ENCODE measurements around the gene RCSD1.

RCSD1 gene

DNA sequence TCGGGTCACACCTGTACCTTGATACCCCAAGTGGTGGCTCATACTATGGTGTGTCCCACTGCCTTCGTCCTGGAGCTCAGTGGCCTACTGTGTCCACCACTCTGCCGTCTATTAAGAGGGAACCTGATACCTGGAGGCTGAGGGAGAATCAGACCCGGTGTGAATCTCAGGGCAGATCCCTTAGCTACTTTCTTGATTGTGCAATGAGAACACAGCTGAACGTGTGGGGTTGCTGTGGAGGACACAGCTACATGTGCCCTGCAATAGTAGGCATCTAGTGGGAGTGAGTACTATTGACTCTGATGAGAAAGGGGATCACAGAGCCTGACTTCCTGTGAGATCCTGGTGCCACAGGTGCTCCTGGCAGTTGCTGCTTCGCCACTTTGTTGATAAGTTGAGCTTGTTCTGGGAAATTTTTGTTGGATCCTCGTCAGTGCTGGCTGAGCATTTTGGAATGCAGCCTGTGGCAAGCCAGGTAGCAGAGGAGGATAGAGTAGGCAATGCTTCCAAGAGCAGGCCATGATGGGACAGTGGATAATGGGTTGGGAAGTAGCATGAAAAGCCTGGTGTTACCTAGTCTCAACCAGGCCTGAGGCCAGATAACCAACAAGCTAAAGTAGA, 63.5 kb downstream of the RCSD1 start:
- no peaks in the 10 kb centered on the region for H3K27me3 ChIP-seq
- no peak overlapping the region for H3K4me3 ChIP-seq
- no peaks in the 10 kb centered on the region for H3K9me3 ChIP-seq
- H3K4me2 ChIP-seq: no peak overlapping the region
- TF ChIP-seq Cebpa-rat (IDR thresholded peaks at IDR 0.05): no peak
- peaks cover 100% of the 10 kb centered on the region for H4K20me1 ChIP-seq
- no peak overlapping the region for H3K27ac ChIP-seq
- no peak overlapping the region for H3K9ac ChIP-seq
- no peaks in the 10 kb centered on the region for H3K4me1 ChIP-seq
- peaks cover 100% of the 10 kb centered on the region for H3K36me3 ChIP-seq

GRCh38 chr1:167694691-167695090, 64.7 kb downstream of the RCSD1 start:
- peaks cover 100% of the 10 kb centered on the region for H3K36me3 ChIP-seq
- no peak overlapping the region for H3K27ac ChIP-seq
- no peak overlapping the region for H3K9ac ChIP-seq
- no peak overlapping the region for H3K4me2 ChIP-seq
- H3K9me3 ChIP-seq: no peaks in the 10 kb centered on the region
- H3K4me3 ChIP-seq: no peak overlapping the region
- peaks cover 100% of the 10 kb centered on the region for H4K20me1 ChIP-seq
- no peaks in the 10 kb centered on the region for H3K27me3 ChIP-seq
- no peak for TF ChIP-seq Cebpa-rat (IDR thresholded peaks at IDR 0.05)
- H3K4me1 ChIP-seq: no peaks in the 10 kb centered on the region

GRCh38 chr1:167695147-167695546, 65.1 kb downstream of the RCSD1 start:
- Histone ChIP-seq H3K4me3 (no peak overlapping the region), H3K9me3 (no peaks in the 10 kb centered on the region), H3K27me3 (no peaks in the 10 kb centered on the region), H3K9ac (no peak overlapping the region), H3K27ac (no peak overlapping the region), H4K20me1 (peaks cover 100% of the 10 kb centered on the region), H3K4me1 (no peaks in the 10 kb centered on the region), H3K4me2 (no peak overlapping the region), H3K36me3 (peaks cover 100% of the 10 kb centered on the region)
- TF ChIP-seq Cebpa-rat (IDR thresholded peaks at IDR 0.05): no peak

- no peak overlapping the region for H3K4me3 ChIP-seq
- no peaks in the 10 kb centered on the region for H3K4me1 ChIP-seq
- H3K36me3 ChIP-seq: peaks cover 100% of the 10 kb centered on the region
- H3K9ac ChIP-seq: no peak overlapping the region
- H3K27ac ChIP-seq: no peak overlapping the region
- no peaks in the 10 kb centered on the region for H3K9me3 ChIP-seq
- no peak for TF ChIP-seq Cebpa-rat (IDR thresholded peaks at IDR 0.05)
- H3K27me3 ChIP-seq: no peaks in the 10 kb centered on the region
- no peak overlapping the region for H3K4me2 ChIP-seq
- H4K20me1 ChIP-seq: peaks cover 100% of the 10 kb centered on the region
Observed at GRCh38 chr1:167695756-167696561, 65.9 kb downstream of the RCSD1 start.

DNA sequence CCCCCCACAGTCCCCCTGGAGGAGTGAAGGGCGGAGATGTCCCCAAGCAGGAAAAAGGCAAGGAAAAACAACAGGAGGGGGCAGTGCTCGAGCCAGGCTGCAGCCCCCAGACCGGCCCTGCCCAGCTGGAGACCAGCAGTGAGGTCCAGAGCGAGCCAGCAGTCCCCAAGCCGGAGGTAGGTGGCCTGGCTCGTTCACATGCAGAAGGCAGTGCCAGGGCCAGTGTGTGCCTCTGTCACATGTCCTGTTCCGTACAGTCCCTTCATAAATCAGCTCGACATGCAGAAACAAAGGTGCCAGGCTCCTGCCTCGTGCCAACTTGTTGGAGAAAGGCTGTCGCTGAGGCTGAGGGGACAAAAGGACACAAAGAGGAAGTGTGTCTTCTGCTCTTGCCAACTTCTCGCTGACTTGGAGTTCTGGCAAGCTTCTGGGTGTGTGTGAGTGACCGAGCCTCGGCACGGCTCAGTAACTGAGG, 67.7 kb downstream of the RCSD1 start:
- no peak for TF ChIP-seq Cebpa-rat (IDR thresholded peaks at IDR 0.05)
- Histone ChIP-seq H3K9me3 (no peaks in the 10 kb centered on the region), H3K36me3 (peaks cover 100% of the 10 kb centered on the region)

DNA sequence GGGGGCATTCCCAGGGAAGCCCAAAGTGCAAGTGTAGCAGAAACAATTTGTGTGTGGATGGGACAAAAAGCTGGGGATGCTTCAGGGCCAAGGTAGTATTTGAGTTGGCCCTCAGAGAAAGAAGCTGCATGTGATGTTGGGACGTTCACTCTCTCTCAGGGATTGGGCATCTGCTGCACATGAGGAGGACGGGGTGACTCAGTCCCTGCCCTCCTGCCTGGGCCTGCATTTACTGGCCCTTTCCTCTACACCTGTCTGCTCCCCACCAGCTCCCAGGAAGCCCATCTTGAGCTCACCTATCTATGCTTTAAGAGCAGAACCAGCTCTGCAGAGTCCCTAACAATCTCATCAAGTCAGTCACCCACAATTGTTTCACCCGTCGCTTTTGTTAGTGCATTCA, 68.3 kb downstream of the RCSD1 start:
- Histone ChIP-seq H3K36me3 (peaks cover 100% of the 10 kb centered on the region), H3K27ac (no peak overlapping the region), H3K4me1 (no peaks in the 10 kb centered on the region), H3K4me2 (no peak overlapping the region), H3K9ac (no peak overlapping the region), H3K4me3 (no peak overlapping the region), H3K27me3 (0 out of 2 replicates have a peak, but pooled peaks cover 3% of the 10 kb centered on the region), H3K9me3 (no peaks in the 10 kb centered on the region), H4K20me1 (peaks cover 100% of the 10 kb centered on the region)
- TF ChIP-seq Cebpa-rat (IDR thresholded peaks at IDR 0.05): no peak

More for the DNA sequence above, 67.7 kb downstream of the RCSD1 start:
- H3K9ac ChIP-seq: no peak overlapping the region
- peaks cover 100% of the 10 kb centered on the region for H4K20me1 ChIP-seq
- no peak overlapping the region for H3K27ac ChIP-seq
- no peaks in the 10 kb centered on the region for H3K4me1 ChIP-seq
- H3K27me3 ChIP-seq: 0 out of 2 replicates have a peak, but pooled peaks cover 3% of the 10 kb centered on the region
- H3K4me3 ChIP-seq: no peak overlapping the region
- H3K4me2 ChIP-seq: no peak overlapping the region

DNA sequence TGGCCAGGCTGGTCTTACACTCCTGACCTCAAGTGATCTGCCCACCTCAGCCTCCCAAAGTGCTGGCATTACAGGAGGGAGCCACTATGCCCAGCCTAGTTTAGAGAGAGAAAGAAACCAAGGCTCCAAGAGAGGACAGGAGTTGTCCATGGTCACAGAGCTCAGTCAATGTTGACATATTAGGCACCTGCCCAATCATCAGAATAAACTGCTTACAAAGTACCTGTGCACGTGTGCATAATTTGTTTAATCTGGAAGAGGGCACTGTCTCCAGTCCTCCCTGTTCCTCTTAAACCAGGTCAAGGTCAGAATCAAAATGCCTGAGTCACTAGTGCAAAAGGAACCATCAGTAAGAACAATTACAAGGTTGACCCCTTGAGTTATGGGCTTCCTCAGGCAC, 71.5 kb downstream of the RCSD1 start:
- peaks cover 100% of the 10 kb centered on the region for H4K20me1 ChIP-seq
- no peak overlapping the region for H3K27ac ChIP-seq
- H3K9me3 ChIP-seq: no peaks in the 10 kb centered on the region
- 0 out of 2 replicates have a peak, but pooled peaks cover 7% of the 10 kb centered on the region for H3K4me1 ChIP-seq
- no peak overlapping the region for H3K4me3 ChIP-seq
- no peak for TF ChIP-seq Cebpa-rat (IDR thresholded peaks at IDR 0.05)
- peaks cover 8% of the 10 kb centered on the region; the same call in 1 of the 2 replicates for H3K27me3 ChIP-seq
- H3K4me2 ChIP-seq: no peak overlapping the region
- H3K9ac ChIP-seq: no peak overlapping the region
- H3K36me3 ChIP-seq: peaks cover 100% of the 10 kb centered on the region

GRCh38 chr1:167703557-167703956, 73.5 kb downstream of the RCSD1 start:
- peaks cover 17% of the 10 kb centered on the region for H3K4me1 ChIP-seq

GRCh38 chr1:167704715-167705114, 74.7 kb downstream of the RCSD1 start:
- Histone ChIP-seq H3K9me3 (no peaks in the 10 kb centered on the region), H3K4me1 (peaks cover 26% of the 10 kb centered on the region), H4K20me1 (peaks cover 100% of the 10 kb centered on the region), H3K9ac (no peak overlapping the region), H3K4me3 (no peak overlapping the region), H3K36me3 (peaks cover 76% of the 10 kb centered on the region), H3K4me2 (no peak overlapping the region), H3K27me3 (peaks cover 17% of the 10 kb centered on the region), H3K27ac (no peak overlapping the region)
- TF ChIP-seq Cebpa-rat (IDR thresholded peaks at IDR 0.05): no peak

More at GRCh38 chr1:167703557-167703956, 73.5 kb downstream of the RCSD1 start:
- Histone ChIP-seq H3K27me3 (peaks cover 11% of the 10 kb centered on the region; the same call in 1 of the 2 replicates), H3K27ac (no peak overlapping the region), H3K4me3 (no peak overlapping the region), H3K36me3 (peaks cover 87% of the 10 kb centered on the region), H3K9me3 (no peaks in the 10 kb centered on the region), H3K9ac (no peak overlapping the region), H4K20me1 (peaks cover 100% of the 10 kb centered on the region), H3K4me2 (no peak overlapping the region)
- no peak for TF ChIP-seq Cebpa-rat (IDR thresholded peaks at IDR 0.05)

DNA sequence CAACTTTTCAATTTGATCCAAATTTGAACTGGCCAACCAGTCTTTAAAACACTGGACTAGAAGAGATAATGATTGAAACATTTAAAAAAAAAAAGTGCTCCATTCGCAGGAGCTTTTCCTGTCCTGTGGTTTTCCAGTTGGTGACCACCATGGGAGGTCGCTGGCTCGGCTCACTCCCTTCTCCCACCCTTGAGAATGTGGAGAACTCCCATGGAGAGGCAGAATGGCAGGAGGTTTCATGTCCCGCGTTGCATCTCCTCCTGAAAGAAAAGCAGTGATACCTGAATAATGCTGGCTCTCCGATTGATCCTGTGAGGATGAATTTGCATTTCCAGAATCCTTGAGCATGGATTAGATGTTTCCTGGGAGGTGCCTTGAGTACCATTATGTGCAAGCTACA, 75.2 kb downstream of the RCSD1 start:
- Histone ChIP-seq H3K9ac (no peak overlapping the region), H3K36me3 (peaks cover 70% of the 10 kb centered on the region), H3K9me3 (no peaks in the 10 kb centered on the region), H3K4me1 (peaks cover 26% of the 10 kb centered on the region), H4K20me1 (peaks cover 100% of the 10 kb centered on the region), H3K4me3 (no peak overlapping the region), H3K4me2 (no peak overlapping the region), H3K27me3 (peaks cover 22% of the 10 kb centered on the region), H3K27ac (no peak overlapping the region)
- no peak for TF ChIP-seq Cebpa-rat (IDR thresholded peaks at IDR 0.05)
